Jurkat, Clone E6-1 (cell line): ENCODE measurements around the gene SLC2A2.
"Not testable (repeated sequence)": the region's sequence is repeated elsewhere in the genome, so short reads cannot be mapped to it uniquely, and the experiment has no call there.

Experiments used
- DNase-seq: peaks from one replicate; pipeline ENCODE4 v3.0.0-alpha.2; 2011; ENCODE audit warnings: low read depth, low spot score
- H3K4me3 ChIP-seq: 2 replicates; pipeline ENCODE4 v1.5.1; 2011; ENCODE audit warnings: mild to moderate bottlenecking, low read length, control low read depth, moderate library complexity

SLC2A2 gene

DNA sequence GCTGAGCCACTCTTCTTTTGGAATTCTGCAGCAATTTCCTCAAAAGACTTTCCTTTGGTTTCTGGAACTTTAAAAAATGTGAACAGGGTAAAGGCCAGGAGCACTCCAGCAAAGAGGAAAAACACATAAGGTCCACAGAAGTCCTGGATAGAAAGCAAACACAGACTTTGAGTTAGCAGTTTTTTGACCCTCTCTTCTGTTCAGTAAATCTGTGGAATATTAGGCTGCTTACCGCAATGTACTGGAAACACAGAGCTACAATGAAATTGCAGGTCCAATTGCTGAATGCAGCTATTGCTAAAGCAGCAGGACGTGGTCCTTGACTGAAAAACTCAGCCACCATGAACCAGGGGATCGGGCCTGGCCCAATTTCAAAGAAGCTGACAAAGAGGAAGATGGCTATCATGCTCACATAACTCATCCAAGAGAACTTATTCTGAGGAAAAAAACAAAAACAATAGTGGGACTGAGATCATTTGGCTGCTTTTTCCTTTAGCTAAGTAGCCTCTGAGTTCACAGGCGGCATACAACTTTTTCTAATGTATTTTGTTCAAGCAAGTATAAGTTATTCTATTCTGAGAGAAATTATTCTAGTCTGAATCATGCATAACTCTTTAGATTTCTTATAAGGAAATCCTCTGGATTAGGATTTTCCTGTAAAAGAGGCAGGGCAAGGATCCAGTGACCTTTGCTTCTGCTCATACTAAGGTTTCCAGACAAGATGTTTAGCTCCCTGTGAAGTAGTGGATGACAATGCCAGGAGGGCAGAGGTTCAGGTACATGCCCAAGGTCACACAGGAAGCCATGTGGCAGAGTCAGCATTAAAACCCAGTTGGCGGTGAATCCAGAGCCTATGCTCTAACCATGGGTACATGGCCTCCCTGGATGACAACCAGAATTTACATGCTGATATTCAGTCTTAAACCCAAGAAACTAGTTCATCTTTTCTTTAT, 28.3 kb downstream of the SLC2A2 start:
- DNase-seq: no peak
- no peak overlapping the region for H3K4me3 ChIP-seq

- H3K4me3 ChIP-seq: no peak overlapping the region
- no peak for DNase-seq
Measured at GRCh38 chr3:170992854-170993253, 33.7 kb downstream of the SLC2A2 start.

GRCh38 chr3:170991664-170992063, 34.9 kb downstream of the SLC2A2 start:
- H3K4me3 ChIP-seq: no peak overlapping the region
- DNase-seq: no peak

GRCh38 chr3:170989100-170989648, 37.3 kb downstream of the SLC2A2 start:
- DNase-seq: no peak
- no peak overlapping the region for H3K4me3 ChIP-seq

DNA sequence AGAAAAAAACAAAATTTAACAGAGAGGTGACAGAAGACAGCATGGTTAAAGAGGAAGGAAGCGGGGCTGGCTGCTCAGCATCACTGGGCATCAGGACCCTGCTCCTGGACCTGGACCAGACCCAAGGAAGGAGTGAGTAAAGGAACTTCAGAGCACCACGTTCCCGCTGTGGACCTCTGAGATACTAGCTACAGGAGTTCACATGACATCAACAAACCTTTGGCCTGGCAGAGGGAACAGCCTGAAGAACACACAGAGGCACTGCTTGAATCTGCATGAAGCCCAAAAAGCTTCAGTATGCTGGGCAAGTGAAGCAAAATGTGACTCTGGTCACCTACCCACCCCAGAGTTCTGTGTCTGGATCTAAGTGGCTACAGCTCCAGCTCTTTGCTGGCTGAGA, 38.1 kb downstream of the SLC2A2 start:
- H3K4me3 ChIP-seq: no peak overlapping the region
- DNase-seq: no peak

GRCh38 chr3:170985304-170985703, 41.2 kb downstream of the SLC2A2 start:
- DNase-seq: no peak
- no peak overlapping the region for H3K4me3 ChIP-seq

DNA sequence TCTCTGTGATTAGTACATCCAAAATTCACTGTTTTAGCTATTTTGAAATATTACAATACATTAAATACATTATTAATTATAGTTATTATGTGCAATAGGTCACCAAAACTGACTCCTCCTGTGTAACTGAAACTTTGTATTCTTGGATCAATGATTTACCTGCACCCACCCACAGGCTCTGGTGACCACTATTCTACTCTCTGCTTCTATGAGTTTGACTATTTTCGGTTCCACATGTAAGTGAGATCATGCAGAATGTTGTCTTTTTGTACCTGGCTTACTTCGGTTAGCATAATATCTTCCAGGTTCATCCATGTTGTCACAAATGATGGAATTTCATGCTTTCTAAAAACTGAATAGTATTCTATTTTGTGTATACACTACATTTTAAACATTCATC, 43.8 kb downstream of the SLC2A2 start:
- no peak overlapping the region for H3K4me3 ChIP-seq
- no peak for DNase-seq

DNA sequence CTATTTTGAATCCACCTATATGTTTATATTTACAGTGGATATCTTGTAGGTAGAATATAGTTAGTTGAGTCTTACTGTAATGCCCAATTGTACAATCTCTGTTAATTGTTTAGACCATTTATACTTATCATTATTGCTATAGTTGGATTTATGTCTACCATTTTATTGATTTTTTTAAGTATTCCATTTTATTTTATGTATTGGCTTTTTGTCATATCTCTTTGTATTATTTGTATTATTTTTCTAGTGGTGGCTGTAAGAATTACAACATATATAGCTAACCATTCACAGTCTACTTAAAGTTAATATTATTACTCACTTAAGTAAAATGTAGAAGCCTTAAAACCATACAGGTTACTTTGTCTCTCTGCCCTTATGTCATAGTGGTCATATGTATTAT, 46.1 kb downstream of the SLC2A2 start:
- no peak overlapping the region for H3K4me3 ChIP-seq
- DNase-seq: no peak

DNA sequence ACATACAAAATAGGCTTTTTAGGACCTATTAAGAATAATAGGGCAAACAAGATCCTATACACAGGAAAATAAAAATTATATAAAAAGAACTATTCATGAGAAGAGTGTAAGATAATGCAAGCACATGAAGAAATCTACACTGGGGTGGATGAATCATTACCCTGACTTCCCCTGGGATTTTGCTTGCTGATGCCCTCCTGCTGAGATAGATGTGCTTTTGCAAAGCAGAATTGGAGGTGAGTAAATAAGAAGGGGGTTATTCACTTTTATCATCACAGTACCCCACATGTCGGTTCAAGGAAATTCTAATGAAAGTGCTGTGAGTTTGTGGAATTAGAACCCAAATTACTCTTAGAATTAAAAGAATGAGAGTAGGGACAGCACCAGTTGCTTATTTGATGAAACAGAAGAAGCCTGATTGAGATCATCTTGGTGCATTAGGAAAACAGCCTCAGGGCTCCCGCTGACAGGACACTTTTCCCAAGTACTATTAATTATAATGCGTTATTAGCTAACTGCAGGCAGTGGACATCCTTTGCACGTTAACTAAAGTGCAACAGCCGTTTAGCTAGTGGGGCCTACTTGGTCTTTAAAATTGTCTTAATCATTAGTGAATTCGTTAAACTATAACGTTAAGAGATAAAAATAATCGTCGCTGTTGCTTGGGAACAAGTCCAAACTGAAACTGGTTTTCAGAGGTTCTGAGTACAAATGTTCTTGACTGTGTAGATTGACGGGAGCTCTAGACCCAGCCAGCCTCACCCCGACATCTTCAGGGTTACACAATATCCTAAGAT, 48.4 kb downstream of the SLC2A2 start:
- DNase-seq: no peak
- no peak overlapping the region for H3K4me3 ChIP-seq

DNA sequence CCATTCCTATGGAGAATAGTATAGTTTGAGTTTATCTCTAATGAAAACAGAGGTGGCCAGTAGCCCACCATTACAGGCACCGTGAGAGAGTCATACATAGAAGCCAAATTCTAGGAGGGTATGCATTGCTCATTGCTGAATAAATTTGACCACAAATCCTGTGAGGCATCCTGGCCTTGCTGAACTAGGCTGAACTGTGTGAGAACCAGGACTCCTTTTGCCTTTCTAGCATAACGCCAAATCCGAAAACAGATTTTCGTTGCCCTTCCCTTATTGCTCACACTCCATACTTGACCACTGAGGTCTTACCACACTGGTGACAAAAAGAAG, 50.4 kb downstream of the SLC2A2 start:
- DNase-seq: no peak
- H3K4me3 ChIP-seq: no peak overlapping the region

GRCh38 chr3:170975283-170976189, 51.0 kb downstream of the SLC2A2 start:
- no peak for DNase-seq
- no peak overlapping the region for H3K4me3 ChIP-seq

DNA sequence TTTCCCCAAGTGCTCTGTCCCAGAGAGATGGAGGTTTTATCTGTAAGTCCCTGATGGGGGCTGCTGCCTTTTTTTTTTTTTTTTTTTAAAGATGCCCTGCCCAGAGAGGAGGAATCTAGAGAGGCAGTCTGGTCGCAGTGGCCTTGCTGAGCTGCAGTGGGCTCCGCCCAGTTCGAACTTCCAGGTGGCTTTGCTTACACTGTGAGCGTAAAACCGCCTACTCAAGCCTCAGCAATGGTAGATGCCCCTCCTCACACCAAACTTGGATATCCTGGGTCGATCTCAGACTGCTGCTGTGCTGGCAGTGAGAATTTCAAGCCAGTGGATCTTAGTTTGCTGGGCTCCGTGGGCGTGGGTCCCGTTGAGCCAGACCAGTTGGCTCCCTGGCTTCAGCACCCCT, 51.6 kb downstream of the SLC2A2 start:
- no peak overlapping the region for H3K4me3 ChIP-seq
- no peak for DNase-seq

- not testable (repeated sequence) for DNase-seq, H3K4me3 ChIP-seq
Measured at GRCh38 chr3:170972917-170973316, 53.6 kb downstream of the SLC2A2 start.

DNA sequence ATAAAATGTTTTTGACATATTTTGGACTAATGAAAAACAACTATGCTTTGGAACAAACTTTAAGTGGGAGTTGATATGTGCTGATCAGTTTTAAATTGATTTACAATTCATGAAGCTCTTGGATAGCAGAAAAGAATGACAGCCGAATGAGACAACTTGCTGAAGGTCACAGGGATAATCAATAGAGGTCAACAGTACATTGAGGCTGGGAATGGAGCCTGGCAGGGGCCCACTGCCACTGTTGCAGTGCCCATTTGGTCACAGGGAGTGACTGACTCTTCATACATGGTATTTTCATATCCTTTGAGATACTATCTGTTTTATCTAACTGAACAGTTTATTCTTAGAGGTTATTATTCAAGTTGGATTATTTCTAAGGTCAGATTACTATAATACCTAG, 59.4 kb downstream of the SLC2A2 start:
- DNase-seq: no peak
- H3K4me3 ChIP-seq: no peak overlapping the region

DNA sequence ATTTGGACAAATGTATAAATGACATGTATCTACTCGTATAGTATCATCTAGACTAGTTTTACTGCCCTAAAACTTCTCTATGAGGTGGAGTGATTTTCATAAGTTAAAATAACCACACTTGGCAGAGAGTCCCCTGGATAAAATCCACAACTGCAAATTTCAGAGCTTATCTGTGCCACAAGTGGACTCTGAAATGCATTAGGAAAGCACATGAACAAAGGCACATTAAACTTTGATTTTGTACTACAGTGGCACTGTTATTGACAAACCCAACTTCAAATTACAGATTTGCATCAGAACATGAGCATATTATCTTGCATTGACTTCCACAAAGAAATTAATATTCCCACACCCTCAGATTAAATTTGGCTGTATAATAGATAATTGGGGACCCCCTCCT, 60.0 kb downstream of the SLC2A2 start:
- no peak for DNase-seq
- H3K4me3 ChIP-seq: no peak overlapping the region

GRCh38 chr3:170962411-170962810, 64.1 kb downstream of the SLC2A2 start:
- DNase-seq: no peak
- no peak overlapping the region for H3K4me3 ChIP-seq

- H3K4me3 ChIP-seq: no peak overlapping the region
- peak; percentile 17 for DNase-seq
Measured at GRCh38 chr3:170961616-170962400, 64.7 kb downstream of the SLC2A2 start.

DNA sequence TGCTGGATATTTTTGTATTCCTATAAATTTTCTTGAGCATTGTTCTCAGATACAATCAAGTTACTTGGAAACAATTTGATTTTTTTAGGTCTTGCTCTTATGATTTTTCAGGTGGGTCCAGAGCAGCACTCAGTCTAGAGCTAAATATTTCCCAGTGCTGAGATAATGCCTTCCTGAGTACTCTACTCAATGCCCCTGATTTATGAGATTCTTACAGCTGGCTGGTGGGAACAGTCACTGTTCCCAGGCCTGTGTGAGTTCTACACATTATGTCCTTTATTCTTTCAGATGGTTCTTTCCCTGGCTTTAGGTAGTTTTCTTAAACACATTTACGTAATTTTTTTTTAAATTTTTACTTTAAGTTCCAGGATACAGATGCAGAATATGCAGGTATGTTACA, 67.1 kb downstream of the SLC2A2 start:
- DNase-seq: no peak
- no peak overlapping the region for H3K4me3 ChIP-seq
